Karpas-422 (cell line): Measurements from ENCODE around the gene IL12B. TPM values are rescaled to one million over a fixed set of nuclear protein-coding genes. Genes with fewer than 3 reads are reported as not detected.

Source experiments
- DNase-seq: peaks from one replicate; pipeline ENCODE4 v3.0.0-alpha.2; 2015
- H2AFZ ChIP-seq: fragments of 200-600 bp; sonication (generic); 2 replicates; pipeline ENCODE4 v1.6.1; 2014; ENCODE audit warnings: antibody characterized with exemption, low read length, mixed read lengths
- H3K27ac ChIP-seq: fragments of 200-600 bp; sonication (generic); 2 replicates; pipeline ENCODE4 v1.5.1; 2014; ENCODE audit warnings: mild to moderate bottlenecking, low read length, moderate library complexity
- H3K27me3 ChIP-seq: fragments of 200-600 bp; sonication (generic); 2 replicates; pipeline ENCODE4 v1.6.1; 2014; ENCODE audit warnings: low read length, mixed read lengths
- H3K36me3 ChIP-seq: fragments of 200-600 bp; sonication (generic); 2 replicates; pipeline ENCODE4 v1.6.1; 2014; ENCODE audit warnings: low read length, mixed read lengths; ENCODE audit not compliant: insufficient read depth
- H3K4me1 ChIP-seq: fragments of 200-600 bp; sonication (generic); 2 replicates; pipeline ENCODE4 v1.6.1; 2014; ENCODE audit warnings: mild to moderate bottlenecking, low read length, mixed read lengths
- H3K4me2 ChIP-seq: fragments of 200-600 bp; sonication (generic); 2 replicates; pipeline ENCODE4 v1.6.1; 2014; ENCODE audit warnings: low read length, low read depth, mild to moderate bottlenecking; ENCODE audit not compliant: poor library complexity, severe bottlenecking
- H3K4me3 ChIP-seq: fragments of 200-600 bp; sonication (generic); 2 replicates; pipeline ENCODE4 v1.5.1; 2014; ENCODE audit warnings: mild to moderate bottlenecking, antibody characterized with exemption, low read length, mixed read lengths
- H3K79me2 ChIP-seq: fragments of 200-600 bp; sonication (generic); 2 replicates; pipeline ENCODE4 v1.6.1; 2014; ENCODE audit warnings: mild to moderate bottlenecking, low read length, mixed read lengths
- H3K9ac ChIP-seq: fragments of 200-600 bp; sonication (generic); 2 replicates; pipeline ENCODE4 v1.6.0; 2014; ENCODE audit warnings: low read length
- H3K9me2 ChIP-seq: fragments of 200-600 bp; sonication (generic), shearing (Covaris generic); replicated peaks from 2 replicates; pipeline ENCODE4 v1.6.0; 2014; ENCODE audit warnings: mild to moderate bottlenecking, low read length, moderate library complexity; ENCODE audit not compliant: insufficient read depth
- H3K9me3 ChIP-seq: fragments of 300-700, 200-600 bp; sonication (generic); 2 replicates; pipeline ENCODE4 v1.6.1; 2014; ENCODE audit warnings: low read length, mixed read lengths
- H4K20me1 ChIP-seq: fragments of 200-600 bp; sonication (generic); 2 replicates; pipeline ENCODE4 v1.6.1; 2014; ENCODE audit warnings: mild to moderate bottlenecking, antibody characterized with exemption, low read length, low read depth; ENCODE audit not compliant: insufficient read depth
- total RNA-seq: library from RNA; depleted of rRNA; stranded (reverse); fragments of >200 nt; shearing (Covaris generic); gene quantifications from 2 replicates; pipeline ENCODE4 v1.2.3, GENCODE V29; 2014; ENCODE audit warnings: low replicate concordance

Gene IL12B
- total RNA-seq, 1 experiment from 2014 or later, result not detected

DNA sequence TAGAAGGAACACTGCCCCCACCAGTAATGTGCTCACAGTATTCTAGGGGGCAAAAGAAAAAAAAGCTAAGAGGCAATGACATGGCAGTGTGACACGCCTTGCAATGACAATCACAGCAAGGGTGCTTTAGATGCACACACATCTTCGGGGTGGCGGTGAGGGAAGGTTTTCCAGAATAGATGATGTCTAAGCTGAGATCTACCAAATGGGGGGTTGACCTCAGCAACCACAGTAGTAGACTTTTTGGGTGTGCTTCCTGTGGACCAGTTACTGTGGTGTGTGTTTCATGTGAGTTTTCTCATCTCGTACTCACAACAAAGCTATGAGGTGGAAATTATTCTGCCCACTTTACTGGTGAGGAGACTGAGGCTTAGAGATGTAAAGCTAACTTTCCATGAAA is 10.2 kb upstream of the IL12B start:
- no peak overlapping the region for H3K9ac ChIP-seq
- H2AFZ ChIP-seq, result no peak overlapping the region
- H3K36me3 ChIP-seq, result no peaks in the 10 kb centered on the region
- H3K27me3 ChIP-seq, result no peaks in the 10 kb centered on the region
- no peaks in the 10 kb centered on the region for H3K9me3 ChIP-seq
- H4K20me1 ChIP-seq, result no peaks in the 10 kb centered on the region
- H3K4me2 ChIP-seq, result no peak overlapping the region
- no peaks in the 10 kb centered on the region for H3K79me2 ChIP-seq
- DNase-seq, result no peak
- H3K9me2 ChIP-seq, result no peaks in the 10 kb centered on the region
- peaks cover 3% of the 10 kb centered on the region; the same call in 1 of the 2 replicates for H3K4me1 ChIP-seq
- no peak overlapping the region for H3K4me3 ChIP-seq
- no peak overlapping the region for H3K27ac ChIP-seq

DNA sequence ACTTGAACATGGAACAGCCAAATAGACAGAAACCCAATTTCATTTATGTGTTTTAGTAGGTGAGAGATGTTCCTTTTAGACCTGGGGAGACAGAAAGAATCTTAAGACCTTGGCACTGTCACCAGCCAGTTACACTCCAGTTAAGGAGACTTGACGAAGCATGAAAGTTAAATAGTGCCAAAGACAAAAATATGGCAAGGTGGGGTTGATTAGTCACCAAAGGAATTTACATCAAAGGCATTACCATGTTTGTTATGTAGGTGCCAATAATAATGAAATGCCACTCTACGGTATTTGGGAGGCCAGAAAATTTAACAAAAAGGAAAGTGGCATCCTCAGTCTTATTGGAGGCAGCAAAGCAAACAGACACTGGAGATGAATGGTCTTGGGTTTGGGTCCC is 9.2 kb upstream of the IL12B start:
- H4K20me1 ChIP-seq, result no peaks in the 10 kb centered on the region
- DNase-seq, result no peak
- H3K27ac ChIP-seq, result no peak overlapping the region
- no peaks in the 10 kb centered on the region for H3K9me2 ChIP-seq
- no peaks in the 10 kb centered on the region for H3K9me3 ChIP-seq
- H3K79me2 ChIP-seq, result no peaks in the 10 kb centered on the region
- no peak overlapping the region for H3K4me2 ChIP-seq
- H3K36me3 ChIP-seq, result no peaks in the 10 kb centered on the region
- H3K4me1 ChIP-seq, result peaks cover 3% of the 10 kb centered on the region; the same call in 1 of the 2 replicates
- H3K9ac ChIP-seq, result no peak overlapping the region
- H3K4me3 ChIP-seq, result no peak overlapping the region
- no peak overlapping the region for H2AFZ ChIP-seq
- no peaks in the 10 kb centered on the region for H3K27me3 ChIP-seq

GRCh38 chr5:159338118-159338517 is 7.8 kb upstream of the IL12B start:
- Histone ChIP-seq H3K27ac (no peak overlapping the region), H3K27me3 (no peaks in the 10 kb centered on the region), H4K20me1 (no peaks in the 10 kb centered on the region), H2AFZ (no peak overlapping the region), H3K9me2 (no peaks in the 10 kb centered on the region), H3K4me1 (peaks cover 9% of the 10 kb centered on the region), H3K4me2 (no peak overlapping the region), H3K9me3 (no peaks in the 10 kb centered on the region), H3K4me3 (no peak overlapping the region), H3K9ac (no peak overlapping the region), H3K36me3 (no peaks in the 10 kb centered on the region), H3K79me2 (no peaks in the 10 kb centered on the region)
- no peak for DNase-seq

GRCh38 chr5:159337016-159337955 is 7.0 kb upstream of the IL12B start:
- no peak overlapping the region for H3K4me2 ChIP-seq
- H3K9me3 ChIP-seq, result no peaks in the 10 kb centered on the region
- no peaks in the 10 kb centered on the region for H3K27me3 ChIP-seq
- H3K79me2 ChIP-seq, result no peaks in the 10 kb centered on the region
- H3K36me3 ChIP-seq, result no peaks in the 10 kb centered on the region
- peaks cover 17% of the 10 kb centered on the region for H3K4me1 ChIP-seq
- H3K27ac ChIP-seq, result no peak overlapping the region
- no peak for DNase-seq
- no peak overlapping the region for H3K4me3 ChIP-seq
- H3K9me2 ChIP-seq, result no peaks in the 10 kb centered on the region
- H2AFZ ChIP-seq, result no peak overlapping the region
- no peaks in the 10 kb centered on the region for H4K20me1 ChIP-seq
- no peak overlapping the region for H3K9ac ChIP-seq

DNA sequence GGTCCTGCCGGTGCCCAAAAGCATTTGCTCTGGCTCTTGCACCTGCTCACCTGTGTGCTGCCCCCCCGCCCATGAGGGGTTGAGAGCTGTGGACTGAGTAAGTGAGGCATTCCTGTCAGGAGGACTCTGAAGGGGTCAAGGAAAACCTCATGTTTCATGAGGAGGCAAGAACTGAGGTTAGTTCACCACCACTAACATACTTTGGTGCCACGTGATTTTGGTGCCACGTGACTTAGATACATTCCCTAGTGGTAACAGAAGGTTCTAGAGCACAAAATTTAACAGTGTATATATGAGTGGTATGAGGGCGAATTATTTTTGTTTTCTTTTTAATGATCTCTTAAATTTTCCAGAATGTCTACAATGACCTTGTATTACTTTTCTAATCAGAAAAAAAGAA is 6.3 kb upstream of the IL12B start:
- Histone ChIP-seq H3K36me3 (no peaks in the 10 kb centered on the region), H3K4me3 (no peak overlapping the region), H2AFZ (no peak overlapping the region), H3K27me3 (no peaks in the 10 kb centered on the region), H3K79me2 (no peaks in the 10 kb centered on the region), H3K27ac (no peak overlapping the region), H3K9me2 (no peaks in the 10 kb centered on the region), H3K9me3 (no peaks in the 10 kb centered on the region), H3K4me2 (no peak overlapping the region), H4K20me1 (no peaks in the 10 kb centered on the region), H3K9ac (no peak overlapping the region), H3K4me1 (peaks cover 24% of the 10 kb centered on the region)
- peak; percentile 44 for DNase-seq

- Histone ChIP-seq H3K9me3 (no peaks in the 10 kb centered on the region), H3K9ac (no peak overlapping the region), H3K9me2 (no peaks in the 10 kb centered on the region), H3K36me3 (no peaks in the 10 kb centered on the region), H3K27ac (no peak overlapping the region), H3K79me2 (no peaks in the 10 kb centered on the region), H3K4me3 (no peak overlapping the region), H3K4me2 (peak overlapping the region; percentile 80), H3K27me3 (no peaks in the 10 kb centered on the region; the same call in 1 of the 2 replicates), H2AFZ (no peak overlapping the region), H3K4me1 (peaks cover 39% of the 10 kb centered on the region), H4K20me1 (no peaks in the 10 kb centered on the region)
- DNase-seq, result no peak
Measured at GRCh38 chr5:159333545-159333925, 3.2 kb upstream of the IL12B start.

DNA sequence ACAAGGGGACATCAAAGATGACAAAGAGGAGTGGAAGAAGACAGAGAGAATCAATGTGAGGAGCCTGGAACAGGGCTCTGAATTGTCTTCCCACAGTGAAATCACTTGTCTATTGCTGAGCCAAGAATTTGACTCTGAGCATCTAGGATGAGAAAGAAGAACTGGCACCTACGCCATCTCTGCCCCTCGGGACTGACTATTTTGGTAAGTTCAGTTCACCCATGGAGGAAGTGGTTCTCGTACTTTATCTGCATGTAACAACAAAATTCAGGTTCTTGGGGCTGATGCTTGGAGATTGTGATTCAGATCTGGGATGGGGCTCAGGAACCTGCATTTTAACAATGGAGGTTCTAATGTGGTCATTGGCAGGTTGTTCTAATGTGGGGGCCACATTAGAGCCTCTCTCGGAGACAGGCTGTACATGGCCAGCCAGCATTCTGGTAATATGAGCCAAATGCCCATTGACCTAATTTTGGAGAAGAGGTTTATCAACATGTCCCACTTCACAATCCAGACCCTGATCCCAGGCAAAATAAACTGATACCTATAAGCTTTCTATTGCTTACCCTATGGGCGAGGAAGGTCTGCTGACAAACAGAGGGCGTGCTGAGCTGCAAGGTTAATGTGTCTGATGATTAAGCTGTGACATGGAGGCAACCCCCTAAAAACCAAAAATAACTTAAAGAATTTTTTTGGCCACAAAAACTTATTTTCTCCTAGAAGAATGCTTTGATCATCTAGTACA is 2.7 kb upstream of the IL12B start:
- Histone ChIP-seq H3K9ac (peak overlapping the region; percentile 64), H3K4me1 (peaks cover 39% of the 10 kb centered on the region)
- peak; percentile 92 for DNase-seq

More for the DNA sequence above, 2.7 kb upstream of the IL12B start:
- H3K79me2 ChIP-seq, result no peaks in the 10 kb centered on the region
- peak overlapping the region; percentile 80 for H3K4me2 ChIP-seq
- peak overlapping the region; percentile 63 for H3K27ac ChIP-seq
- peak overlapping the region; percentile 66 for H3K4me3 ChIP-seq
- H3K9me2 ChIP-seq, result no peaks in the 10 kb centered on the region
- H2AFZ ChIP-seq, result no peak overlapping the region
- no peaks in the 10 kb centered on the region for H3K9me3 ChIP-seq
- no peaks in the 10 kb centered on the region for H4K20me1 ChIP-seq
- no peaks in the 10 kb centered on the region; the same call in 1 of the 2 replicates for H3K27me3 ChIP-seq
- H3K36me3 ChIP-seq, result no peaks in the 10 kb centered on the region
